GM18502 (cell line): ENCODE measurements around the gene WSCD1.

Source experiments
- ATAC-seq: cut with Tn5 transposase; IDR thresholded peaks from one replicate; pipeline ENCODE4 v1.9.1; 2021; ENCODE audit warnings: mild to moderate bottlenecking; ENCODE audit not compliant: unreplicated experiment, poor library complexity

Gene WSCD1

GRCh38 chr17:6102615-6103014 is 32.4 kb downstream of the WSCD1 start:
- no peak for ATAC-seq

- ATAC-seq = no peak
Measured at GRCh38 chr17:6104956-6105648, 34.9 kb downstream of the WSCD1 start.

- ATAC-seq = no peak
Measured at GRCh38 chr17:6105649-6106007, 35.4 kb downstream of the WSCD1 start.

GRCh38 chr17:6106212-6106611 is 36.0 kb downstream of the WSCD1 start:
- no peak for ATAC-seq

GRCh38 chr17:6107791-6108190 is 37.6 kb downstream of the WSCD1 start:
- ATAC-seq = no peak

- no peak for ATAC-seq
Measured at GRCh38 chr17:6108382-6108781, 38.2 kb downstream of the WSCD1 start.

GRCh38 chr17:6108987-6109386 is 38.8 kb downstream of the WSCD1 start:
- ATAC-seq = no peak

- no peak for ATAC-seq
Measured at GRCh38 chr17:6109536-6109935, 39.4 kb downstream of the WSCD1 start.

- ATAC-seq = no peak
Measured at GRCh38 chr17:6110088-6110487, 39.9 kb downstream of the WSCD1 start.

- no peak for ATAC-seq
Measured at GRCh38 chr17:6110592-6110991, 40.4 kb downstream of the WSCD1 start.

- ATAC-seq = no peak
Measured at GRCh38 chr17:6120351-6120750, 50.2 kb downstream of the WSCD1 start.

GRCh38 chr17:6124856-6125255 is 54.7 kb downstream of the WSCD1 start:
- ATAC-seq = no peak

- ATAC-seq = no peak
Measured at GRCh38 chr17:6126768-6127167, 56.6 kb downstream of the WSCD1 start.

GRCh38 chr17:6134721-6135120 is 64.5 kb downstream of the WSCD1 start:
- no peak for ATAC-seq

GRCh38 chr17:6135236-6135635 is 65.1 kb downstream of the WSCD1 start:
- ATAC-seq = no peak

- ATAC-seq = no peak
Measured at GRCh38 chr17:6135996-6136395, 65.8 kb downstream of the WSCD1 start.

- no peak for ATAC-seq
Measured at GRCh38 chr17:6137716-6138502, 67.7 kb downstream of the WSCD1 start.

- no peak for ATAC-seq
Measured at GRCh38 chr17:6138761-6139446, 68.7 kb downstream of the WSCD1 start.

GRCh38 chr17:6139447-6139832 is 69.3 kb downstream of the WSCD1 start:
- no peak for ATAC-seq

- ATAC-seq = no peak
Measured at GRCh38 chr17:6140188-6140587, 70.0 kb downstream of the WSCD1 start.

GRCh38 chr17:6140728-6141330 is 70.7 kb downstream of the WSCD1 start:
- ATAC-seq = no peak
